ENCODE results near the gene PPP2R1A. TPM values are rescaled to one million over a fixed set of nuclear protein-coding genes. Genes with fewer than 3 reads are reported as not detected.

The PPP2R1A gene
- polyA plus RNA-seq, 1 experiment, result 269 TPM

DNA sequence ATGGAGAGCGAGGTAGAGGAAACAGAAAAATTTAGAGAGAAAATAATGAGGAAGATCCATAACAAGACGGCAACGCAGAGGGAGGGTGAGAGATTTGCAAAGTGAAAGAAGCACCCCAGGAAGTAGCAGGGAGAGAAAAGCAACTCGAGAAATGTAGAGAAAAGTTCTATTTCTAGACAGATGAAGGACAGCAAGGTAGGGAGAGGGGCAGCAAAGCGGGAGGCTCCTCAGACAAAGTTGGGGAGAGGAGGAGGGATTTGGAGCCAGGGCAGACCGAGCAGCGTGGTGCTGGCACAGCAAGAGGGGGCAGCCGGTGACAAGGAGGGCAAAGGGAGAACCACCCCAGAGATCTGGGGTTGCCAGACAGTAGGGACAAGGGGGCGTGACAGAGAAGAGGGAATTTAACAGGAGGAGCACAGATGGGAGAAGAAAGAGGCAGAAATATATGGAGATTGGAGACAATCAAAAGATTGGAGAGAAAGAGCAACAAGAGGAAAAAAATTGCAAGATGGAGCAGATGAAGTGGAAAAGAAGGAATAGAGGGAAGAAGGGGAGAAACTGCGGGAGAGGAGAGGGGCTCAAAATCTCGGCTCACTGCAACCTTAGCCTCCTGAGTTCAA is 80.5 kb downstream of the PPP2R1A start:
- peak; percentile 1 for DNase-seq (ENCODE audit: low read depth)
- POLR2A ChIA-PET, result no interaction called here

DNA sequence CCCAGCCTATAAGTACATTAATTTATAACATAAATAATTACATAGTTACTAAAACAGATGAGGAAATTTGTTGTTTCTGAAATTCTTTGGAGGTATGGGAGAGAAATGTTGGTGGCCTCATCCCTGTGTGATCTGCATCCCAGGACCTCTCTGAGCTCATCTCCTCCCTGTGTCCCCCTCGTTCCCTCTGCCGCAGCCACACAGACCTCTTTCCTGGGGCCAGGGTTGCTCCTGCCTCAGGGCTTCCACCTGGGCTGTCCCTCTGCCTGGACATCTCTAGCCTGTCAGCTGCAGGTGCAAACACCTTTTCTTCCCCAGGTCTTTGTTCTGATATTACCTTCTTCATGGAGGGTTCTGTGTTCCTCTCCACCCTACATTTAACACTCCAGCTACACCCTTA is 83.4 kb downstream of the PPP2R1A start:
- CTCF ChIA-PET, result no interaction called here
- peaks cover 6% of the 10 kb centered on the region for H3K36me3 ChIP-seq (ENCODE audit: control insufficient read depth, insufficient read depth, low read length)
- POLR2A ChIA-PET, result no interaction called here
- TF ChIP-seq, protein P1, sequence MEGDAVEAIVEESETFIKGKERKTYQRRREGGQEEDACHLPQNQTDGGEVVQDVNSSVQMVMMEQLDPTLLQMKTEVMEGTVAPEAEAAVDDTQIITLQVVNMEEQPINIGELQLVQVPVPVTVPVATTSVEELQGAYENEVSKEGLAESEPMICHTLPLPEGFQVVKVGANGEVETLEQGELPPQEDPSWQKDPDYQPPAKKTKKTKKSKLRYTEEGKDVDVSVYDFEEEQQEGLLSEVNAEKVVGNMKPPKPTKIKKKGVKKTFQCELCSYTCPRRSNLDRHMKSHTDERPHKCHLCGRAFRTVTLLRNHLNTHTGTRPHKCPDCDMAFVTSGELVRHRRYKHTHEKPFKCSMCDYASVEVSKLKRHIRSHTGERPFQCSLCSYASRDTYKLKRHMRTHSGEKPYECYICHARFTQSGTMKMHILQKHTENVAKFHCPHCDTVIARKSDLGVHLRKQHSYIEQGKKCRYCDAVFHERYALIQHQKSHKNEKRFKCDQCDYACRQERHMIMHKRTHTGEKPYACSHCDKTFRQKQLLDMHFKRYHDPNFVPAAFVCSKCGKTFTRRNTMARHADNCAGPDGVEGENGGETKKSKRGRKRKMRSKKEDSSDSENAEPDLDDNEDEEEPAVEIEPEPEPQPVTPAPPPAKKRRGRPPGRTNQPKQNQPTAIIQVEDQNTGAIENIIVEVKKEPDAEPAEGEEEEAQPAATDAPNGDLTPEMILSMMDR (IDR thresholded peaks at IDR 0.05; ENCODE audit: insufficient read depth, low read depth, low read length), result no peak
- no peaks in the 10 kb centered on the region for H3K27me3 ChIP-seq (ENCODE audit: control insufficient read depth, insufficient read depth, low read length)
- no peak for DNase-seq (ENCODE audit: low read depth)
- H3K4me3 ChIP-seq (ENCODE audit: low read depth, low read length), result no peak overlapping the region

More for the DNA sequence above, 80.5 kb downstream of the PPP2R1A start:
- peaks cover 6% of the 10 kb centered on the region for H3K36me3 ChIP-seq (ENCODE audit: control insufficient read depth, insufficient read depth, low read length)
- no peaks in the 10 kb centered on the region for H3K27me3 ChIP-seq (ENCODE audit: control insufficient read depth, insufficient read depth, low read length)
- CTCF ChIA-PET, result interaction anchor here (0.6 to 1.0 kb wide), 2 partner anchors 9 to 176 kb away, joined by 3 read pairs; no protein-coding TSS in a partner anchor
- TF ChIP-seq, protein P1 (IDR thresholded peaks at IDR 0.05; ENCODE audit: insufficient read depth, low read depth, low read length), result no peak
- peak overlapping the region; percentile 99 for H3K4me3 ChIP-seq (ENCODE audit: low read depth, low read length)

DNA sequence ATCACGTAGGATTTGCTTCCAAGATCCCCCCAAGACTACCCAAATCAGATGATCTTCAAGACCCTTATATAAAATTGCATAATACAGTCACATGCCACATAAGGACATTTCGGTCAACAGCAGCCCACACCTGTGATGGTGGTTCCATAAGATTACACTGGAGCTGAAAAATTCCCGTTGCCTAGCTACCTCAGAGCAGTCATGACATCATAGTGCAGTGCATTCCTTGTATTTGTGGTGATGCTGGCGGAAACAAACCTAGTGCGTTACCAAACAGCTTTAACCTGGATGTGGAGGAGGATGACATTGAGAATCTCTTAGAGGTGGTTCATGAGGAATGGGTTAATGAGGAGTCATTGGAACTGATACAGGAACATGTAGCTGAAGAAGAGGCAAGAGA is 84.3 kb downstream of the PPP2R1A start:
- H3K36me3 ChIP-seq (ENCODE audit: control insufficient read depth, insufficient read depth, low read length), result peaks cover 6% of the 10 kb centered on the region
- no peaks in the 10 kb centered on the region for H3K27me3 ChIP-seq (ENCODE audit: control insufficient read depth, insufficient read depth, low read length)
- no peak overlapping the region for H3K4me3 ChIP-seq (ENCODE audit: low read depth, low read length)
- ChIA-PET POLR2A (no interaction called here), CTCF (no interaction called here)
- DNase-seq (ENCODE audit: low read depth), result no peak
- TF ChIP-seq, protein P1 (IDR thresholded peaks at IDR 0.05; ENCODE audit: insufficient read depth, low read depth, low read length), result no peak

DNA sequence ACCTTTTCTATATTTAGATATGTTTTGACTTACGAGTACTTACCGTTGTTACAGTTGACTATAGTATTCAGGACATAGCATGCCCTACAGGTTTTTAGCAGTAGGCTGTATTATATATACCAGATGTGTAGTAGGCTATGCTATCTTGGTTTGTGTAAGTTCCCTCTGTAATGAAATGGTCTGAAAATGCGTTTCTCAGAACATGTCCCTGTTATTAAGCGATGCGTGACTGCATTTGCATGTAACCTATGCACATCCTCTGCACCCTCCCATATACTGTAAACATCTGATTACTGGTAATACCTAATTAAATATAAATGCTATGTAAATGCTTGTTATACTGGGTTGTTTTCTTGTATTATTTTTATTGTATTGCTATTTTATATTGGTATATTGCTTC is 86.1 kb downstream of the PPP2R1A start:
- ChIA-PET POLR2A (no interaction called here), CTCF (no interaction called here)
- no peak overlapping the region for H3K4me3 ChIP-seq (ENCODE audit: low read depth, low read length)
- DNase-seq (ENCODE audit: low read depth), result no peak
- TF ChIP-seq, protein P1 (IDR thresholded peaks at IDR 0.05; ENCODE audit: insufficient read depth, low read depth, low read length), result no peak
- no peaks in the 10 kb centered on the region for H3K27me3 ChIP-seq (ENCODE audit: control insufficient read depth, insufficient read depth, low read length)
- H3K36me3 ChIP-seq (ENCODE audit: control insufficient read depth, insufficient read depth, low read length), result peaks cover 6% of the 10 kb centered on the region

DNA sequence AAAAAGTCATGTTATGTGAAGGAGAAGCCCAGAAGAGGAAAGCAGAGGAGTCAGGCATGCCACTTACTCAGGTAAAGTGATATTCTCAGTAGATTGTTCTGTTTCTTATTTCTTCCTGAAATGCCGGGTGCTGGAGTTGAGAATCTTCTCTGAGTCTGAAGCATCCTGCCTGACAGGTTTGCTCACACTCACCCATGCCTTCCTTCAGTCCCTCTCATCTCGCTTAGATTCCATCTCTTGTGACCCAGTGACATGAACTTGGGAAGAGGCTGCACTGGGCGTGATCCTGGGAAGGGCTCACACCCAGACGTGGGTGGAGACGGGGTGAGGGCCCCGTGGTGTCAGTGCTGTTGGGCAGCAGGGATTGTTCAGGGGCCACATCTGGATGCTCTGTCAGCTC is 87.6 kb downstream of the PPP2R1A start:
- POLR2A ChIA-PET, result no interaction called here
- peaks cover 8% of the 10 kb centered on the region for H3K36me3 ChIP-seq (ENCODE audit: control insufficient read depth, insufficient read depth, low read length)

More for the DNA sequence above, 87.6 kb downstream of the PPP2R1A start:
- CTCF ChIA-PET, result no interaction called here
- no peak for DNase-seq (ENCODE audit: low read depth)
- H3K27me3 ChIP-seq (ENCODE audit: control insufficient read depth, insufficient read depth, low read length), result no peaks in the 10 kb centered on the region
- TF ChIP-seq, protein P1 (IDR thresholded peaks at IDR 0.05; ENCODE audit: insufficient read depth, low read depth, low read length), result no peak
- H3K4me3 ChIP-seq (ENCODE audit: low read depth, low read length), result no peak overlapping the region

Small RNA genes within 50 kb of the gene (small RNA-seq; reads per million reads assigned to genes)
- gene MIR6801 (ENCODE audit: insufficient read length, low read depth, low replicate concordance), result not detected
- gene RF00019 (ENCODE audit: insufficient read length, low read depth, low replicate concordance), result not detected
- not detected for gene RPL37P23 (ENCODE audit: insufficient read length, low read depth, low replicate concordance)

Other genes starting within 250 kb of the PPP2R1A start
- 5.5 and 8.0 TPM in 2 replicates for gene ZNF350, start 203.2 kb upstream of the PPP2R1A start, polyA plus RNA-seq (2011; rRNA removed)
- 3.8 and 6.2 TPM in 2 replicates for gene ZNF615, start 181.8 kb upstream of the PPP2R1A start, polyA plus RNA-seq (2011; rRNA removed)
- 4.3 and 5.9 TPM in 2 replicates for gene ZNF614, start 161.7 kb upstream of the PPP2R1A start, polyA plus RNA-seq (2011; rRNA removed)
- gene ZNF432, start 141.2 kb upstream of the PPP2R1A start, polyA plus RNA-seq (2011; rRNA removed), result 1.9 and 4.4 TPM in 2 replicates
- 4.8 and 6.7 TPM in 2 replicates for gene ZNF841, start 94.3 kb upstream of the PPP2R1A start, polyA plus RNA-seq (2011; rRNA removed)
- gene ZNF616, start 50.1 kb upstream of the PPP2R1A start, polyA plus RNA-seq (2011; rRNA removed), result 2.6 and 3.1 TPM in 2 replicates
- 1.5 and 2.0 TPM in 2 replicates for gene ZNF836, start 18.4 kb upstream of the PPP2R1A start, polyA plus RNA-seq (2011; rRNA removed)
- gene ZNF766, start 79.5 kb downstream of the PPP2R1A start, polyA plus RNA-seq (2011; rRNA removed), result 4.2 and 7.9 TPM in 2 replicates
- 2.1 and 4.8 TPM in 2 replicates for gene ZNF480, start 107.1 kb downstream of the PPP2R1A start, polyA plus RNA-seq (2011; rRNA removed)
- gene ZNF610, start 146.2 kb downstream of the PPP2R1A start, polyA plus RNA-seq (2011; rRNA removed), result 1.4 and 1.7 TPM in 2 replicates
- 12.9 and 16.1 TPM in 2 replicates for gene ZNF880, start 179.9 kb downstream of the PPP2R1A start, polyA plus RNA-seq (2011; rRNA removed)
- 12.1 and 18.3 TPM in 2 replicates for gene ZNF528, start 207.8 kb downstream of the PPP2R1A start, polyA plus RNA-seq (2011; rRNA removed)
- gene ZNF534, start 239.1 kb downstream of the PPP2R1A start, polyA plus RNA-seq (2011; rRNA removed), result 0.05 TPM in 1 of 2 replicates, not detected in the other

Data from BJ (cell line).